ENCODE data around the gene FEV.
A peak's percentile ranks its signal among the peaks of the same experiment; 100 is the strongest.

GRCh38 chr2:218981881-218982585 lies 3.0 kb downstream of the FEV start:
- no peak for TF ChIP-seq POLR2A (IDR thresholded peaks at IDR 0.05; ENCODE audit: low read depth, low read length)
- peak; percentile 98 for TF ChIP-seq EZH2 (IDR thresholded peaks at IDR 0.05; ENCODE audit: borderline replicate concordance, low read depth, low read length, severe bottlenecking)
- TF ChIP-seq CTCF (IDR thresholded peaks at IDR 0.05; ENCODE audit: extremely low read depth in 1 of 2, insufficient read depth in 1 of 2, low read depth in 1 of 2, low read length in 2 of 2): no peak
- TF ChIP-seq MAX (IDR thresholded peaks at IDR 0.05; ENCODE audit: insufficient read depth, insufficient read length): no peak
- TF ChIP-seq FOS (IDR thresholded peaks at IDR 0.05; ENCODE audit: borderline replicate concordance, insufficient read depth, low read length): no peak
- no peak for TF ChIP-seq GATA2 (IDR thresholded peaks at IDR 0.05; ENCODE audit: insufficient read depth, insufficient read length, low read depth, low read length)
- no peak for TF ChIP-seq MYC (IDR thresholded peaks at IDR 0.05; ENCODE audit: low read depth, low read length)
- no peak for TF ChIP-seq POLR2AphosphoS5 (IDR thresholded peaks at IDR 0.05; ENCODE audit: insufficient read depth, low read depth, low read length)
